ENCODE data around the gene SPHK2.
"Not testable (repeated sequence)": the region's sequence is repeated elsewhere in the genome, so short reads cannot be mapped to it uniquely, and the experiment has no call there.

SPHK2 gene

GRCh38 chr19:48618916-48619691 lies at the start of gene SPHK2, which contains the start of gene RPL18:
Gene SPHK2 (plus strand): TSS chr19:48619506. CDS start chr19:48620515, 1,009 bp downstream.
Gene RPL18 (minus strand): TSS chr19:48619178. CDS start chr19:48619143, 35 bp downstream.
- peak; percentile 100 for DNase-seq (ENCODE audit: low read depth)

GRCh38 chr19:48569814-48570213 lies 49.5 kb upstream of the SPHK2 start:
- no peak for DNase-seq (ENCODE audit: low read depth)

- DNase-seq (ENCODE audit: low read depth) = no peak
These were observed 47.7 kb upstream of the SPHK2 start for GRCh38 chr19:48571378-48572162.

DNA sequence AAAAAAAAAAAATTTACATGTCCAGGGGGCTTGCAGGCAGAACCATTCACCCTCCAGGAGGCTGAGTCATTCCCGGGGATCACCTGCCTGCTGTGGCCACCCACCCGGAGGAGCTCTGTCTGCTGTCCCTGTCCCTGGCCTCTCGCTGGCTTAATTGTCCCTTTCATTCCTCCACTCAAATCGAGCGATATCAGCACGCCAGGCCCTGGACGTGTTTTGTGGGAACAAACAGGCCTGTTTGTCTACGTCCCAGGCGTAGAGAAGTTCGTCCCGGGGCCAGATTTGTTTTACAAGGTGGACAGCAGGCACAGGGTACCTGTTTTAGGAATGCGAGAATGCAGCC lies 46.2 kb upstream of the SPHK2 start:
- no peak for DNase-seq (ENCODE audit: low read depth)

DNA sequence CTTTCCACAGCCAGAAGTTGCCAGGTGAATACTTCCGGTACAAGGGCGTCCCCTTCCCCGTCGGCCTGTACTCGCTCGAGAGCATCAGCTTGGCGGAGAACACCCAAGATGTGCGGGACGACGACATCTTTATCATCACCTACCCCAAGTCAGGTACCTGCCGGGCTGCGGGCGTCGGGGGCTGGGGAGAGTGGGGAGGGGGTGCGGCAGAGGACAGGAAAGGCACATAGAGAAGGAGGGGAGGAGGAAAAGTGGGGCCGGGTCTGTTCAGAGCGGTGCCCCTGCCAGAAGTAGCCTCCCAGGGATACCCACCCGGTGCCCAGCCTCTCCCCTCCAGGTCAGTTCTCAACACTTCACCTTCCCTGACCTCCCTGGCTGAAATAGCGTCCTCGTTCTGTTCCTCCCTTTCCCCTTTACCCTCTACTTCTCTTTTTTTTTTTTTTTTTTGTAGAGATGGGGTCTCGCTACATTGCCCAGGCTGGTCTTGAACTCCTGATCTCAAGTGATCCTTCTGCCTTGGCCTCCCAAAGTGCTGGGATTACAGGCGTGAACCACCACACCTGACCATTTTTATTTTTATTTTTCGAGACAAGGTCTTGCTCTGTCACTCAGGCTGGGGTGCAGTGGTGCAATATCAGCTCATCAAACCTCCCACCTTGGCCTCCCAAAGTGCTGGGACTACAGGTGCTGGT lies 43.2 kb upstream of the SPHK2 start:
- no peak for DNase-seq (ENCODE audit: low read depth)

DNA sequence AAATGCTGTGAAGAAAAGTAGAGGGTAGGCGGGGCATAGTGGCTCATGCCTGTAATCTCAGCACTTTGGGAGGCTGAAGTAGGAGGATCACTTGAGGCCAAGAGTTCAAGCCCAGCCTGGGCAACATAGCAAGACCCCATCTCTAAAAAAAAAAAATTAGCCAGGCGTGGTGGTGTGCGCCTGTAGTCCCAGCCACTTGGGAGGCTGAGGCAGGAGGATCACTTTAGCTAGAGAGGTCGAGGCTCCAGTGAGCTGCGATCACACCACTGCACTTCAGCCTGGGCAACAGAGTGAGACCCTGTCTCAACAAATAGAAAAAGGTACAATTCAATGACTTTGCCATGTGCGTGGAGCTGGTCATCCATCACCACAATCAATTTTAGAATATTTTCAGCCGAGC lies 41.4 kb upstream of the SPHK2 start:
- DNase-seq (ENCODE audit: low read depth) = not testable (repeated sequence)

DNA sequence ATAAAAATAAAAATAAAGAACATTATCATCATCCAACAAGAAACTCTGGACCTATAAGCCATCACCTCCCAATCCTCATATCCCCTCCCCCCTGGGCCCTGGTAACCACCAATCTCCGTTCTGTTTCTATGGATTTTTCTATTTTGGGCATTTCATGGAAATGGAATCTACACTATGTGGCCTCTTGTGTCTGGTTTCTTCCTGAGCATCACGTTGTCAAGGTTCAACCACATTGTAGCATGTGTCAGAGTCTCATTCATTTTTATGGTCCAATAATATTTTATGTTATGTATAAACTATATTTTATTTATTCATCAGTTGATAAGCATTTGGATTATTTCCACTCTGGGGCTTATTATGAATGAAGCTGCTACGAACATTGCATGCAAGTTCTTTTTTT lies 40.4 kb upstream of the SPHK2 start:
- no peak for DNase-seq (ENCODE audit: low read depth)

DNA sequence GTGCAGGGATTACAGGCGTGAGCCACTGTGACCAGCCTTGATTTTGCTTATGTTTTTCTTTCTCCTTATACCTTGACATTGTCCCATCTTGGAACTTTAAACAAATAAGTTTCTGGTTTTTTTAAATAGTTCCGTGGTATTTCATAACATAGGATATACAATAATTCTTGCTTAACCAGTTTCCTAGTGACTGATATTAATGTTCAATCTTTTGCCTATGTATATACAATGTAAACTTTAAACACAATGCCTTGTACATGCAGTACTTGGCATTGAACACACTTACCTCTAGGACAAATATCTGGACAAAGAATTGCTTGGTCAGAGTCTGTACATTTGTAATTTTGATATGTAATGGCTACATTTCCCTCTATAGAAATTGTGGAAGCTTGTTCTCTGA lies 37.1 kb upstream of the SPHK2 start:
- DNase-seq (ENCODE audit: low read depth) = no peak

DNA sequence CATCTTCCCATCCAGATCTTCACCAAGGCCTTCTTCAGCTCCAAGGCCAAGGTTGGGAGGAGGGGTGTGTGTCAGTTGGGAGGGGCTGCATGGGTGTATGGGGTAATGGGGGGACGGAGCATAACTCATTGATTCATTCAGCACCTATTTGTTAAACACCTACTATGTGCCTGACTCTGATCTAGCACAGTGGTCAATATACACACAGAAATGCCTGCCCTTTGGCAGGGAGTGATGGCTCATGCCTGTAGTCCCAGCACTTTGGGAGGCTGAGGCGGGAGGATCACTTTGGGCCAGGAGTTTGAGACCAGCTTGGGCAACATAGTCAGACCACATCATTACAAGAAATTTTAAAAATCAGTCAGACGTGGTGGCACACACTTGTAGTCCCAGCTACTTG lies 31.9 kb upstream of the SPHK2 start:
- no peak for DNase-seq (ENCODE audit: low read depth)

- peak; percentile 83 for DNase-seq (ENCODE audit: low read depth)
These were observed 30.5 kb upstream of the SPHK2 start for GRCh38 chr19:48588670-48589401.

DNA sequence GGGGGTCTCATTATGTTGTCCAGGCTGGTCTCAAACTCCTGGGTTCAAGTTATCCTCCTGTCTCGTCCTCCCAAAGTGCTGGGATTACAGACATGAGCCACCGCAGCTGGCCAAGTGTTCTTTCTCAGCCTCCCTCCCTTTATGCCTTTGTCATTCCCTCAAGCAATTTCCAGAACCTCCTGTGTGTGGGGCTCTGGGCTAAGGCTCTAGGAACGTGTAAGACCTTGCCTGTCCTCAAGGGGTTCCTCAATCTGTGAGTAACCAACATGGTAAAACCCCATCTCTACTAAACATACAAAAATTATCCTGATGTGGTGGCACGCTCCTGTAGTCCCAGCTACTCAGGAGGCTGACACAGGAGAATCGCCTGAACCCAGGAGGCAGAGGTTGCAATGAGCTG lies 28.3 kb upstream of the SPHK2 start:
- peak; percentile 21 for DNase-seq (ENCODE audit: low read depth)

DNA sequence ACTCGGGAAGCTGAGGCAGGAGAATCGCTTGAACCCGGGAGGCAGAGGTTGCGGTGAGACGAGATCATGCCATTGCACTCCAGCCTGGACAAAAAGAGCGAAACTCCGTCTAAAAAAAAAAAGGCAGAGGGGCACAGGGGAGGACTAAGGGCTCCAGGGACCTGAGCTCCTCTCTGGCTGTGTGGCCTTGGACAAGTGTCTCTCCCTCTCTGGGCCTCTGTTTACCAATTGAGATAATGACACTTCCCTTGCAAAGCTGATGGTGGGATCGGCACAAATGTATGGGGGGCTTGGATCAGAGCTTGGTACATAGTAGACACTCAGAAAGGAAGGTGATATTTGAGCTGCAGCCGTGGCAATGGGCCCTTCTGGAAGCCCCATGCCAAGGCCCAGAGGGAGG lies 24.1 kb upstream of the SPHK2 start:
- DNase-seq (ENCODE audit: low read depth) = no peak

- no peak for DNase-seq (ENCODE audit: low read depth)
These were observed 23.5 kb upstream of the SPHK2 start for GRCh38 chr19:48595833-48596232.

GRCh38 chr19:48596237-48596636 lies 23.1 kb upstream of the SPHK2 start:
- no peak for DNase-seq (ENCODE audit: low read depth)

GRCh38 chr19:48596679-48597465 lies 22.4 kb upstream of the SPHK2 start:
- no peak for DNase-seq (ENCODE audit: low read depth)

- no peak for DNase-seq (ENCODE audit: low read depth)
These were observed 20.2 kb upstream of the SPHK2 start for GRCh38 chr19:48598996-48599700.

DNA sequence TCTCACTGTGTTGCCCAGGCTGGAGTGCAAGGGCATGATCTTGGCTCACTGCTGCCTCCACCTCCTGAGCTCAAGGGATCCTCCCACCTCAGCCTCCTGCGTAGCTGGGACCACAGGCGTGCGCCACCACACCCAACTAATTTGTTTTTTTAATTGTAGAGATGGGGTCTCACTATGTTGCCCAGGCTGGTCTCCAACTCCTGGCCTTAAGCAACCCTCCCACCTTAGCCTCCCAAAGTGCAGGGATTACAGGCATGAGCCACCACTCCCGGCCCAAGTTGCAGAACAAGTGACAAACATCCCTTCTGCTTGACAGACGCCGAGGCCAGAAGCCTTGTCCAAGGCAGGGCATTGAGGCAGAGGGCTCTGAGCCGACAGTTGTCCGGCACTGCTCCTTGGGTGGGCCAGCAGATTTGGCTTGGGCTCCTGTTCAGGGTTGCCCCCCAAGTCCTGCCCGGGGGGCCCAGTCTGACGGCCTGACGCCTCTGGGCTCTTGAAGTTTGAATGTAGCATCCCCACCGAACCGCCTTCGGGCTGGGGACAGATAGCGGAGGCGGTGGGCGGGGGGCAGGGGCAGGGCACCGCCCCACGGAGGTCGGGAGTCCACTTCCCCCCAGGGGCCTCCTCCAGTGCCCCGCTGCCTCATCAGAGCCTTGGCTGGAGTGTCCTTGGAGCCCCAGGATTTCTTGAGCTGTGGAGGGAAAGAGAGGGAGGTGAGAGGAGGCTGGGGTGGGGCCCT lies 18.5 kb upstream of the SPHK2 start:
- no peak for DNase-seq (ENCODE audit: low read depth)

GRCh38 chr19:48603001-48603400 lies 16.3 kb upstream of the SPHK2 start:
- no peak for DNase-seq (ENCODE audit: low read depth)

- no peak for DNase-seq (ENCODE audit: low read depth)
These were observed 15.9 kb upstream of the SPHK2 start for GRCh38 chr19:48603449-48603848.

DNA sequence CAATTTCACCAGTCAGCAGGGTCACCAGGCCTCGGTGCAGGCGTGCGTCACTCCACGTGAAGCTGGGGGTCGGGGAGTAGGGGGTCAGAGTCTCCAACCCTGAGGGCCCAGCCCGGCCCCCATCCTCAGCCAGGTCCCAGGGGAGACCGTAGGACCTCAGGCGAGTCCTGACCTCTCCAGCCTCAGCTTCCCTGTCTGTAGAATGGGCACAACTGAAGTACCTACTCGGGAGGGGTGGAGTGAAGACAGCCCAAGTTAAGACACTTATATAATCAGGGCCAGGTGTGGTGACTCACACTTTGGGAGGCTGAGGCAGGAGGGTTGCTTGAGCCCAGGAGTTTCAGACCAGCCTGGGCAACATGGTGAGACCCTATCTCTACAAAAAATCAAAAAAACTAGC lies 15.5 kb upstream of the SPHK2 start:
- DNase-seq (ENCODE audit: low read depth) = no peak

All from amniotic epithelial cell (primary cell).